K562 treated with DMSO at 1 percent for 24 hours (cell line): ENCODE measurements around the gene PRKAB2. TPM values are rescaled to one million over a fixed set of nuclear protein-coding genes. Genes with fewer than 3 reads are reported as not detected.

Source experiments
- total RNA-seq: library from RNA; unstranded; fragments of 300-600 nt; gene quantifications from 2 replicates; pipeline ENCODE4 v1.2.3, GENCODE V29; 2022; ENCODE audit warnings: low read depth; ENCODE audit not compliant: insufficient read depth

The PRKAB2 gene, protein sequence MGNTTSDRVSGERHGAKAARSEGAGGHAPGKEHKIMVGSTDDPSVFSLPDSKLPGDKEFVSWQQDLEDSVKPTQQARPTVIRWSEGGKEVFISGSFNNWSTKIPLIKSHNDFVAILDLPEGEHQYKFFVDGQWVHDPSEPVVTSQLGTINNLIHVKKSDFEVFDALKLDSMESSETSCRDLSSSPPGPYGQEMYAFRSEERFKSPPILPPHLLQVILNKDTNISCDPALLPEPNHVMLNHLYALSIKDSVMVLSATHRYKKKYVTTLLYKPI
- total RNA-seq: 4.3 and 6.7 TPM in 2 replicates

DNA sequence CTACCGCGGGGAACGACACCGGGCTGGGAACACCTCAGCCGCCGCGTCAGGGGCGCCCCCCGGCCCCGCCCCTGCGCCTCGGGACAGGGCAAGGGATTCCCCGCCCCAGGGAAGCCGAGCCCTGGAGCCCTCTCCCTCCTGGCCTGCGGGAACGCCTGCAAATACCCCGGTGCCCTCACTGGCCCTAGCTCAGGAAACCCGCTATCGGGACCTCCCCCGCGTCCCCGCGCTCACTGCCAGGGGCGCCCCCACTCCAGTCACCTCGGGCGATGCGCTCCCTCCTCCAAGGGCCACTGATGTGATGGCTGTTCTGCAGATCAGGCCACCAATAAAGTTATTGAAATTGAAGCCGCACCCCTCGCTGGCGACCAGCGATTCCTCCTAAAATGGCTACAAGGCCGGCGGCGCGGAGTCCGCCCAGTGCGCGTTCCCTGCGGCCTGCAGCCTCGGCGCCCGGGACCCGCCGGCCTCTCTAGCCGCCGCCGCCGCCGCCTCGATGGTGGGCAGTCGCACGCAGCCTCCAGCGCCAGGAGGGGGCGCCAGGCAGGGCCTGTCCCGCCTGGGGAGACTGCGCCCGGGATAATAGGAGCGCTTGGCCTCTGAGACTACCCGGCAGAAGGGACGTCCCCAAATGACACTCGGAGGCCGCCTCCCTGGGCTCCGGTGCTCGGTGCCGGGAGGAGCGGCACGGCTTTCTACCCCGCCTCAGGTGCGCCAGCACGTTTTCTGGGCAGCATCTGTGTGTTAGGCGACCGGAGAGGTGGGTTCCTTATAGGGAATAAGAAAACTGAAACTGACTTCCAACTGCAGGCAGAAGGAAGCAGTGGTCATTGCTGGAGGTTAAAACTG, at the start of gene PRKAB2:
Gene PRKAB2 (minus strand): TSS at position 303 of the 849 bp plus-strand sequence. CDS start 326 bp downstream, outside the sequence.

Other genes starting within 250 kb of the PRKAB2 start
- gene NBPF12, start 234.1 kb downstream of the PRKAB2 start, total RNA-seq: 7.3 and 7.8 TPM in 2 replicates
- gene FMO5, start 52.9 kb upstream of the PRKAB2 start, total RNA-seq: 0.52 TPM in 1 of 2 replicates, not detected in the other
- gene CHD1L, start 70.2 kb upstream of the PRKAB2 start, total RNA-seq: 25.8 and 29.3 TPM in 2 replicates